ENCODE results near the gene GRK1.

Gene GRK1

DNA sequence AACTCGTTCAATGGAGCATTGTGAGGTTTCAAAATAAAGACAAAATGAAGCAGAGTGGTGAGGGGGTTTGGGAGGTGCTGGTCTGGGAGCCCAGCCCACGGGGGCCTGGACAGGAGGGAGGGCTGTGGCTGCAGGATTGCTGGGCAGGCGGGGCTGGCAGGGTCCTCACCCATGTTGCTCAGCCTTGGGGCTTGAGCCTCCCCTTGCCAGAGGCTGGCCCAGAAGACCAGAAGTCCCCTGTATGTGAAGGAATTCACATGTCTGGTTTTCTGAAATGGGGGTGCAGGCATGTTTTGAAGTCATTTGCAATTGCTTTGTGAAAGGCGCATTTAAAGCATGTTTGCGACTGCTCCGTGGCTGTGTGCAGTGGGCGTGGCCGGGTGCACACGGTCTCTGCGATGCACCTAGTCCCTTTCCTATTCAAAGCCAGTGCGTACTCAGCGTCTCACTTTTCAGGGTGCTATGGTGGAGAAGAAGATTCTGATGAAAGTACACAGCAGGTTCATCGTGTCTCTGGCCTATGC is 2.3 kb downstream of the GRK1 start:
- H3K4me3 ChIP-seq (ENCODE audit: control insufficient read depth, low read depth, low read length) = no peak overlapping the region
- TF ChIP-seq, protein P1, sequence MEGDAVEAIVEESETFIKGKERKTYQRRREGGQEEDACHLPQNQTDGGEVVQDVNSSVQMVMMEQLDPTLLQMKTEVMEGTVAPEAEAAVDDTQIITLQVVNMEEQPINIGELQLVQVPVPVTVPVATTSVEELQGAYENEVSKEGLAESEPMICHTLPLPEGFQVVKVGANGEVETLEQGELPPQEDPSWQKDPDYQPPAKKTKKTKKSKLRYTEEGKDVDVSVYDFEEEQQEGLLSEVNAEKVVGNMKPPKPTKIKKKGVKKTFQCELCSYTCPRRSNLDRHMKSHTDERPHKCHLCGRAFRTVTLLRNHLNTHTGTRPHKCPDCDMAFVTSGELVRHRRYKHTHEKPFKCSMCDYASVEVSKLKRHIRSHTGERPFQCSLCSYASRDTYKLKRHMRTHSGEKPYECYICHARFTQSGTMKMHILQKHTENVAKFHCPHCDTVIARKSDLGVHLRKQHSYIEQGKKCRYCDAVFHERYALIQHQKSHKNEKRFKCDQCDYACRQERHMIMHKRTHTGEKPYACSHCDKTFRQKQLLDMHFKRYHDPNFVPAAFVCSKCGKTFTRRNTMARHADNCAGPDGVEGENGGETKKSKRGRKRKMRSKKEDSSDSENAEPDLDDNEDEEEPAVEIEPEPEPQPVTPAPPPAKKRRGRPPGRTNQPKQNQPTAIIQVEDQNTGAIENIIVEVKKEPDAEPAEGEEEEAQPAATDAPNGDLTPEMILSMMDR (conservative IDR thresholded peaks at IDR 0.05; ENCODE audit: control insufficient read depth, insufficient read depth, low read depth, low read length) = no peak
- DNase-seq (ENCODE audit: low read depth) = no peak

- TF ChIP-seq, protein P1 (conservative IDR thresholded peaks at IDR 0.05; ENCODE audit: control insufficient read depth, insufficient read depth, low read depth, low read length) = no peak
- no peak overlapping the region for H3K4me3 ChIP-seq (ENCODE audit: control insufficient read depth, low read depth, low read length)
- no peak for DNase-seq (ENCODE audit: low read depth)
Measured at GRCh38 chr13:113669755-113670341, 2.8 kb downstream of the GRK1 start.

DNA sequence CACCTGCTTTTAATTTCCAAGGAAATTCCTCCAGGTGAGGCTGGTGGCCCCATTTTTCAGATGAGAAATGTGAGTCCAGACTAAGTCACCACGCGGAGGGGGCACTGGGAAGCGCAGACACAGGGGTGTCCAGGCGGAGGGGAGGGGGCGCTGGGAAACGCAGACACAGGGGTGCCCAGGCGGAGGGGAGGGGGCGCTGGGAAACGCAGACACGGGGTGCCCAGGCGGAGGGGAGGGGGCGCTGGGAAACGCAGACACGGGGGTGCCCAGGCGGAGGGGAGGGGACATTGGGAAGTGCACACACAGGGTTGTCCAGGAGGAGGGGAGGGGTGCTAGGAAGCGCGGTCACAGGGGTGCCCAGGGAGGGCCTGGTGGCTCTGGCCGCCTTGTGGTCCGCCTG is 3.5 kb downstream of the GRK1 start:
- TF ChIP-seq, protein P1 (conservative IDR thresholded peaks at IDR 0.05; ENCODE audit: control insufficient read depth, insufficient read depth, low read depth, low read length) = no peak
- DNase-seq (ENCODE audit: low read depth) = no peak
- H3K4me3 ChIP-seq (ENCODE audit: control insufficient read depth, low read depth, low read length) = no peak overlapping the region

- DNase-seq (ENCODE audit: low read depth) = no peak
- TF ChIP-seq, protein P1 (conservative IDR thresholded peaks at IDR 0.05; ENCODE audit: control insufficient read depth, insufficient read depth, low read depth, low read length) = no peak
- no peak overlapping the region for H3K4me3 ChIP-seq (ENCODE audit: control insufficient read depth, low read depth, low read length)
Measured at GRCh38 chr13:113671066-113672001, 4.3 kb downstream of the GRK1 start.

GRCh38 chr13:113672002-113672651 is 5.1 kb downstream of the GRK1 start:
- no peak for DNase-seq (ENCODE audit: low read depth)
- TF ChIP-seq, protein P1 (conservative IDR thresholded peaks at IDR 0.05; ENCODE audit: control insufficient read depth, insufficient read depth, low read depth, low read length) = no peak
- H3K4me3 ChIP-seq (ENCODE audit: control insufficient read depth, low read depth, low read length) = no peak overlapping the region

DNA sequence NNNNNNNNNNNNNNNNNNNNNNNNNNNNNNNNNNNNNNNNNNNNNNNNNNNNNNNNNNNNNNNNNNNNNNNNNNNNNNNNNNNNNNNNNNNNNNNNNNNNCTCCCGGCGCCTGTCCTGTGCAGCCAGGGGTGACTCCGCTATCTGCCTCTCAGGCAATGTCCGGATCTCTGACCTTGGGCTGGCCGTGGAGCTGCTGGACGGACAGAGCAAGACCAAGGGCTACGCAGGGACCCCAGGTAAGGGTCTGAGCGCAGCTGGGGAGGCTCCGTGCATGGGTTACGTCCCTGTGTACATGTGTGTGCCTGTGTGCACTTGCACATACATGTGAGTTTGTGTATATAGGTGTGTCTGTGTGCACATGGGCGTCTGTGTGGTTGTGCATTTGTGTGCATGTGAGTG is 55.9 kb downstream of the GRK1 start:
- no peak for DNase-seq (ENCODE audit: low read depth)
- no peak overlapping the region for H3K4me3 ChIP-seq (ENCODE audit: control insufficient read depth, low read depth, low read length)
- TF ChIP-seq, protein P1 (conservative IDR thresholded peaks at IDR 0.05; ENCODE audit: control insufficient read depth, insufficient read depth, low read depth, low read length) = no peak

All from fibroblast of mammary gland (primary cell).